ENCODE measurements around the gene EPHA4. TPM values are rescaled to one million over a fixed set of nuclear protein-coding genes. Genes with fewer than 3 reads are reported as not detected.
A peak's percentile ranks its signal among the peaks of the same experiment; 100 is the strongest.

EPHA4 gene
- polyA plus RNA-seq, result 10 to 100 TPM in 2 of 3 donors, 1 to 10 TPM in 1; 6.7 to 18.0 (median 14.2) TPM

- peak within 1 kb of the TSS; percentile 87 to 93 (median 91) for H3K4me3 Mint-ChIP-seq
- DNase-seq, result peak; percentile 90 to 92 (median 91)
- peaks cover 16 to 36% (median 31%) of the 10 kb centered on the region in 3 donors for H3K27me3 Mint-ChIP-seq (ENCODE audit: low read depth in 3 of 3)
- peaks cover 6 to 7% (median 7%) of the 10 kb centered on the region in 3 donors for H3K36me3 Mint-ChIP-seq
- peaks cover 33 to 49% of the 10 kb centered on the region in 2 donors for H3K4me1 Mint-ChIP-seq
- peak within 1 kb of the TSS; percentile 54 to 97 (median 94) for H3K27ac Mint-ChIP-seq
- H3K9me3 Mint-ChIP-seq, result no peaks in the 10 kb centered on the region
Measured at GRCh38 chr2:221572219-221572820, at the start of gene EPHA4. Gene EPHA4, minus strand, starts transcription at chr2:221572304. Its CDS starts 56 bp downstream, at chr2:221572248.

GRCh38 chr2:221618007-221618406 lies 45.9 kb upstream of the EPHA4 start:
- no peaks in the 10 kb centered on the region for H3K9me3 Mint-ChIP-seq
- H3K4me3 Mint-ChIP-seq, result no peak overlapping the region
- peaks cover 0 to 2% (median 0%) of the 10 kb centered on the region in 3 donors for H3K27me3 Mint-ChIP-seq (ENCODE audit: low read depth in 3 of 3)
- no peak overlapping the region for H3K27ac Mint-ChIP-seq
- no peaks in the 10 kb centered on the region for H3K36me3 Mint-ChIP-seq
- no peaks in the 10 kb centered on the region for H3K4me1 Mint-ChIP-seq
- no peak for DNase-seq

- no peaks in the 10 kb centered on the region for H3K4me1 Mint-ChIP-seq
Measured at GRCh38 chr2:221616561-221616960, 44.5 kb upstream of the EPHA4 start.

GRCh38 chr2:221614274-221614673 lies 42.2 kb upstream of the EPHA4 start:
- H3K4me3 Mint-ChIP-seq, result no peak overlapping the region
- H3K27me3 Mint-ChIP-seq (ENCODE audit: low read depth in 3 of 3), result peaks cover 0 to 6% (median 0%) of the 10 kb centered on the region in 3 donors
- no peaks in the 10 kb centered on the region for H3K4me1 Mint-ChIP-seq
- H3K27ac Mint-ChIP-seq, result no peak overlapping the region
- H3K36me3 Mint-ChIP-seq, result no peaks in the 10 kb centered on the region
- DNase-seq, result no peak
- H3K9me3 Mint-ChIP-seq, result no peaks in the 10 kb centered on the region

More at GRCh38 chr2:221616561-221616960, 44.5 kb upstream of the EPHA4 start:
- no peak overlapping the region for H3K27ac Mint-ChIP-seq
- H3K36me3 Mint-ChIP-seq, result no peaks in the 10 kb centered on the region
- DNase-seq, result no peak
- H3K4me3 Mint-ChIP-seq, result no peak overlapping the region
- H3K9me3 Mint-ChIP-seq, result no peaks in the 10 kb centered on the region
- peaks cover 0 to 6% (median 2%) of the 10 kb centered on the region in 3 donors for H3K27me3 Mint-ChIP-seq (ENCODE audit: low read depth in 3 of 3)

- Mint-ChIP-seq H3K36me3 (no peaks in the 10 kb centered on the region), H3K4me3 (no peak overlapping the region), H3K27me3 (ENCODE audit: low read depth in 3 of 3) (peaks cover 2 to 9% (median 6%) of the 10 kb centered on the region in 3 donors), H3K27ac (no peak overlapping the region), H3K9me3 (no peaks in the 10 kb centered on the region), H3K4me1 (no peaks in the 10 kb centered on the region)
- DNase-seq, result no peak
Measured at GRCh38 chr2:221612800-221613199, 40.7 kb upstream of the EPHA4 start.

GRCh38 chr2:221612161-221612560 lies 40.1 kb upstream of the EPHA4 start:
- Mint-ChIP-seq H3K4me3 (no peak overlapping the region), H3K27ac (no peak overlapping the region), H3K4me1 (no peaks in the 10 kb centered on the region), H3K27me3 (ENCODE audit: low read depth in 3 of 3) (peaks cover 2 to 9% (median 6%) of the 10 kb centered on the region in 3 donors), H3K9me3 (no peaks in the 10 kb centered on the region), H3K36me3 (no peaks in the 10 kb centered on the region)
- no peak for DNase-seq

GRCh38 chr2:221610675-221611074 lies 38.6 kb upstream of the EPHA4 start:
- Mint-ChIP-seq H3K4me3 (no peak overlapping the region), H3K27me3 (ENCODE audit: low read depth in 3 of 3) (peaks cover 2 to 9% (median 6%) of the 10 kb centered on the region in 3 donors), H3K36me3 (no peaks in the 10 kb centered on the region), H3K27ac (no peak overlapping the region), H3K9me3 (no peaks in the 10 kb centered on the region), H3K4me1 (no peaks in the 10 kb centered on the region)
- DNase-seq, result no peak

GRCh38 chr2:221610255-221610654 lies 38.2 kb upstream of the EPHA4 start:
- Mint-ChIP-seq H3K27me3 (ENCODE audit: low read depth in 3 of 3) (peaks cover 2 to 9% (median 6%) of the 10 kb centered on the region in 3 donors), H3K36me3 (no peaks in the 10 kb centered on the region), H3K9me3 (no peaks in the 10 kb centered on the region)

GRCh38 chr2:221608442-221608841 lies 36.3 kb upstream of the EPHA4 start:
- peaks cover 2 to 9% (median 6%) of the 10 kb centered on the region in 3 donors for H3K27me3 Mint-ChIP-seq (ENCODE audit: low read depth in 3 of 3)
- no peak overlapping the region for H3K4me3 Mint-ChIP-seq
- H3K9me3 Mint-ChIP-seq, result no peaks in the 10 kb centered on the region
- DNase-seq, result no peak
- H3K4me1 Mint-ChIP-seq, result no peaks in the 10 kb centered on the region
- no peaks in the 10 kb centered on the region for H3K36me3 Mint-ChIP-seq
- H3K27ac Mint-ChIP-seq, result no peak overlapping the region

More at GRCh38 chr2:221610255-221610654, 38.2 kb upstream of the EPHA4 start:
- no peak for DNase-seq
- H3K4me3 Mint-ChIP-seq, result no peak overlapping the region
- no peaks in the 10 kb centered on the region for H3K4me1 Mint-ChIP-seq
- no peak overlapping the region for H3K27ac Mint-ChIP-seq

GRCh38 chr2:221606424-221606823 lies 34.3 kb upstream of the EPHA4 start:
- no peaks in the 10 kb centered on the region for H3K36me3 Mint-ChIP-seq
- H3K4me1 Mint-ChIP-seq, result no peaks in the 10 kb centered on the region
- no peak for DNase-seq
- peaks cover 0 to 9% (median 2%) of the 10 kb centered on the region in 3 donors for H3K27me3 Mint-ChIP-seq (ENCODE audit: low read depth in 3 of 3)
- no peaks in the 10 kb centered on the region for H3K9me3 Mint-ChIP-seq
- no peak overlapping the region for H3K4me3 Mint-ChIP-seq
- H3K27ac Mint-ChIP-seq, result no peak overlapping the region

- no peaks in the 10 kb centered on the region for H3K36me3 Mint-ChIP-seq
- H3K4me3 Mint-ChIP-seq, result no peak overlapping the region
- H3K27me3 Mint-ChIP-seq (ENCODE audit: low read depth in 3 of 3), result peaks cover 0 to 9% (median 2%) of the 10 kb centered on the region in 3 donors
- H3K4me1 Mint-ChIP-seq, result no peaks in the 10 kb centered on the region
- DNase-seq, result no peak
- no peaks in the 10 kb centered on the region for H3K9me3 Mint-ChIP-seq
- H3K27ac Mint-ChIP-seq, result no peak overlapping the region
Measured at GRCh38 chr2:221605751-221606240, 33.7 kb upstream of the EPHA4 start.

- peaks cover 0 to 7% (median under 1%) of the 10 kb centered on the region in 3 donors for H3K27me3 Mint-ChIP-seq (ENCODE audit: low read depth in 3 of 3)
- DNase-seq, result no peak
- no peaks in the 10 kb centered on the region for H3K4me1 Mint-ChIP-seq
- H3K36me3 Mint-ChIP-seq, result no peaks in the 10 kb centered on the region
- H3K27ac Mint-ChIP-seq, result no peak overlapping the region
- no peak overlapping the region for H3K4me3 Mint-ChIP-seq
- no peaks in the 10 kb centered on the region for H3K9me3 Mint-ChIP-seq
Measured at GRCh38 chr2:221602938-221603337, 30.8 kb upstream of the EPHA4 start.

GRCh38 chr2:221601376-221601775 lies 29.3 kb upstream of the EPHA4 start:
- no peak for DNase-seq
- Mint-ChIP-seq H3K9me3 (no peaks in the 10 kb centered on the region), H3K4me1 (no peaks in the 10 kb centered on the region), H3K27ac (no peak overlapping the region), H3K4me3 (no peak overlapping the region), H3K36me3 (no peaks in the 10 kb centered on the region), H3K27me3 (ENCODE audit: low read depth in 3 of 3) (peaks cover 0 to 7% (median 1%) of the 10 kb centered on the region in 3 donors)

GRCh38 chr2:221600388-221600787 lies 28.3 kb upstream of the EPHA4 start:
- DNase-seq, result no peak
- H3K27ac Mint-ChIP-seq, result no peak overlapping the region
- H3K4me3 Mint-ChIP-seq, result no peak overlapping the region
- no peaks in the 10 kb centered on the region for H3K36me3 Mint-ChIP-seq
- peaks cover 0 to 7% (median 1%) of the 10 kb centered on the region in 3 donors for H3K27me3 Mint-ChIP-seq (ENCODE audit: low read depth in 3 of 3)
- H3K4me1 Mint-ChIP-seq, result no peaks in the 10 kb centered on the region
- H3K9me3 Mint-ChIP-seq, result no peaks in the 10 kb centered on the region

- no peak for DNase-seq
- no peak overlapping the region for H3K4me3 Mint-ChIP-seq
- no peaks in the 10 kb centered on the region for H3K36me3 Mint-ChIP-seq
- H3K27me3 Mint-ChIP-seq (ENCODE audit: low read depth in 3 of 3), result peaks cover 3 to 7% (median 3%) of the 10 kb centered on the region in 3 donors
- H3K27ac Mint-ChIP-seq, result no peak overlapping the region
- no peaks in the 10 kb centered on the region for H3K4me1 Mint-ChIP-seq
- H3K9me3 Mint-ChIP-seq, result peaks cover 0 to 1% (median 0%) of the 10 kb centered on the region in 6 donors
Measured at GRCh38 chr2:221596192-221596591, 24.1 kb upstream of the EPHA4 start.
